Measurements from ENCODE around the gene AQP9.

AQP9 gene

DNA sequence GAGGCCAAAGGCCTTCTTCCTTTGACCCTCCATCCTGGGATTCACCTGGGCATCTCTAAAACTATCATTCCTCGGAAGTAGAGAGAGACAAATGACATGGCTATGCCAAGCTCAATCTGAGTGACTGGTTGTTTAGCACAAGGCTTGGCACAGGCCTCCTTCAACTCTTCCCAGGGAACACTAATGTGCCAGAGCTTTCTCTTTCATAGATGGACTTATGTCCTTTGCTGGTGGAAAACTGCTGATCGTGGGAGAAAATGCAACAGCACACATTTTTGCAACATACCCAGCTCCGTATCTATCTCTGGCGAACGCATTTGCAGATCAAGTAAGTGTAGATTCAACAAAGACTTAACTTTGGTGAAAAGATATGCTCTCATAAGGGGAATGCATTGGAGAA is 36.5 kb downstream of the AQP9 start:
- TF ChIP-seq, protein P1, sequence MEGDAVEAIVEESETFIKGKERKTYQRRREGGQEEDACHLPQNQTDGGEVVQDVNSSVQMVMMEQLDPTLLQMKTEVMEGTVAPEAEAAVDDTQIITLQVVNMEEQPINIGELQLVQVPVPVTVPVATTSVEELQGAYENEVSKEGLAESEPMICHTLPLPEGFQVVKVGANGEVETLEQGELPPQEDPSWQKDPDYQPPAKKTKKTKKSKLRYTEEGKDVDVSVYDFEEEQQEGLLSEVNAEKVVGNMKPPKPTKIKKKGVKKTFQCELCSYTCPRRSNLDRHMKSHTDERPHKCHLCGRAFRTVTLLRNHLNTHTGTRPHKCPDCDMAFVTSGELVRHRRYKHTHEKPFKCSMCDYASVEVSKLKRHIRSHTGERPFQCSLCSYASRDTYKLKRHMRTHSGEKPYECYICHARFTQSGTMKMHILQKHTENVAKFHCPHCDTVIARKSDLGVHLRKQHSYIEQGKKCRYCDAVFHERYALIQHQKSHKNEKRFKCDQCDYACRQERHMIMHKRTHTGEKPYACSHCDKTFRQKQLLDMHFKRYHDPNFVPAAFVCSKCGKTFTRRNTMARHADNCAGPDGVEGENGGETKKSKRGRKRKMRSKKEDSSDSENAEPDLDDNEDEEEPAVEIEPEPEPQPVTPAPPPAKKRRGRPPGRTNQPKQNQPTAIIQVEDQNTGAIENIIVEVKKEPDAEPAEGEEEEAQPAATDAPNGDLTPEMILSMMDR (IDR thresholded peaks at IDR 0.05; ENCODE audit: insufficient read depth, low read depth, low read length, missing control alignments): no peak
- DNase-seq (ENCODE audit: low read depth): no peak
- no peak overlapping the region for H3K4me3 ChIP-seq (ENCODE audit: low read depth, low read length)

DNA sequence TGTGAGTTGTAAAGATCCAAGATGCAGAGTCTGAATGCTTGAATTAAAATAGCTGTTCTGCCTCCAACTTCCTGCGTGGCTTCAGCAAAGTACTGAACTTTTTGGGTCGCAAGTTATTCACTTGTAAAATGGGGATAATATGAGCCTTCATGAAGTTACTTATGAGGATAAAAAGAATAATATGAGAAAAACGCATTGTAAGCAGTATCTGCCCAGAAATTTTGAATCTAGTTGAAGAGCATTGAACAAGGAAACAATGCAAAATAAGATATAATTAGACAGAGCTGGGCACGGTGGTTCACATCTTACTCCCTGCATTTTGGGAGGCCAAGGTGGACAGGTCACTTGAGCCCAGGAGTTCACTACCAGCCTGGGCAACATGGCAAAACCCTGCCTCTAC is 37.8 kb downstream of the AQP9 start:
- no peak overlapping the region for H3K4me3 ChIP-seq (ENCODE audit: low read depth, low read length)
- TF ChIP-seq, protein P1 (IDR thresholded peaks at IDR 0.05; ENCODE audit: insufficient read depth, low read depth, low read length, missing control alignments): no peak
- no peak for DNase-seq (ENCODE audit: low read depth)

DNA sequence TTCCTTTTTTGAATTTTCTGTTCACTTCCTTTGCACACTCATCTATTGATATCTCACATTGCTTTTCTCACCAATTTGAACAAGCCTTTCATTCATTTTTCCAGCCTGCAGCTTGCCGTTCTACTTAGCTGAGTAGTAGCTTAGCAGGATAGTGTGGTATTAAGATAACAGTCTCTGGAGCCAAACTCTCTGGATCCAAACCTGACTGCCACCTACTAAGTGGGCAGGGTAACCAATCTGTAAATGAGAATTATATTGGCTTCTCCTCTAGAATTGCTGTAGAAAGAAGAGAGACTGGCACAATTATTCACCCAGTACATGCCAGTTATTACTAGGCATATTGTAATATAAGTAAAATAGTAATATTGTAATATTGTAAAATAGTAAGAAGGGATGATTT is 40.5 kb downstream of the AQP9 start:
- TF ChIP-seq, protein P1 (IDR thresholded peaks at IDR 0.05; ENCODE audit: insufficient read depth, low read depth, low read length, missing control alignments): no peak
- no peak for DNase-seq (ENCODE audit: low read depth)
- H3K4me3 ChIP-seq (ENCODE audit: low read depth, low read length): no peak overlapping the region

DNA sequence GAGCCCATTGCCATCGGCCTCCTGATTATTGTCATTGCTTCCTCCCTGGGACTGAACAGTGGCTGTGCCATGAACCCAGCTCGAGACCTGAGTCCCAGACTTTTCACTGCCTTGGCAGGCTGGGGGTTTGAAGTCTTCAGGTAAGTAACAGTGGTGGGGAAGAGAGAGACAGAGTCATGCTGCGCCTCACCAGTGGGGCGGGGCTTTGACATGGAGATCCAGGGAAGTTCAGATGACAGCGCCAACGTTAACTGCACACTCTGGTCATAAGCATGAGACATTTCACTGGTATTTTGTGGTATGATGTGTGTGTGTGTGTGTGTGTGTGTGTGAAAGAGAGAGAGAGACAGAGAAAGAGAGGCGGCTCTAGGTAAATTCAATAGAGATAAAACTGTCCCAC is 41.0 kb downstream of the AQP9 start:
- H3K4me3 ChIP-seq (ENCODE audit: low read depth, low read length): no peak overlapping the region
- DNase-seq (ENCODE audit: low read depth): no peak
- TF ChIP-seq, protein P1 (IDR thresholded peaks at IDR 0.05; ENCODE audit: insufficient read depth, low read depth, low read length, missing control alignments): no peak

DNA sequence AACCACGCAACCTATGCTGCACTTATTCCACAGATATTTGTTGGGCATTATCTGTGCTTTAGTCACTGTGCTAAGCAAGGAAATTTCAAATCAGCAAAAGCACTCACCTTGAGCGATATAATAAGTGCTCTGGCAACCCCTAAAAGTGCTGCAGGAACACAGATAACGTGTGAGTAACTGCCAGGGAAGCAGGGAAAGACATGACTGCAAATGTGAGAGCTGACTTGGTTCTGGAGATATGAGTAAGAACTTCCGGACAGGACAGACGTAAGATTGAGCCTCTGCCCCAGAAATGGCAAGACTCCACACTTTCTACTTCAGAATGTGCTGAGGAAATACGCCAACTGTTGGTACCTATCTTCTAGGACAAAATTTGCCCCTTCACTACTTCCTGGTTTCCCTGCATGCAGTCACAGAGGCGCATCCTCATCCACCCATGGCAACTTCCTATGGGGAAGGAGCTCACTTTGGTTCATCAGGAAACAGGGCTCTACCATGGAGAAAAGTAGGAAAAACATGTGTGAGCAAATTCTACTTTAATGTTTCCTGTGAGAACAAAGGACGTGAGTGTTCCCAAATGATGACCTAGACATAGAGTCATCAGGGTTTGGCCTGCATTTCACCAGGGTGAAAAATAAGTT is 41.7 kb downstream of the AQP9 start:
- peak; percentile 9 for DNase-seq (ENCODE audit: low read depth)
- TF ChIP-seq, protein P1 (IDR thresholded peaks at IDR 0.05; ENCODE audit: insufficient read depth, low read depth, low read length, missing control alignments): no peak
- H3K4me3 ChIP-seq (ENCODE audit: low read depth, low read length): no peak overlapping the region

DNA sequence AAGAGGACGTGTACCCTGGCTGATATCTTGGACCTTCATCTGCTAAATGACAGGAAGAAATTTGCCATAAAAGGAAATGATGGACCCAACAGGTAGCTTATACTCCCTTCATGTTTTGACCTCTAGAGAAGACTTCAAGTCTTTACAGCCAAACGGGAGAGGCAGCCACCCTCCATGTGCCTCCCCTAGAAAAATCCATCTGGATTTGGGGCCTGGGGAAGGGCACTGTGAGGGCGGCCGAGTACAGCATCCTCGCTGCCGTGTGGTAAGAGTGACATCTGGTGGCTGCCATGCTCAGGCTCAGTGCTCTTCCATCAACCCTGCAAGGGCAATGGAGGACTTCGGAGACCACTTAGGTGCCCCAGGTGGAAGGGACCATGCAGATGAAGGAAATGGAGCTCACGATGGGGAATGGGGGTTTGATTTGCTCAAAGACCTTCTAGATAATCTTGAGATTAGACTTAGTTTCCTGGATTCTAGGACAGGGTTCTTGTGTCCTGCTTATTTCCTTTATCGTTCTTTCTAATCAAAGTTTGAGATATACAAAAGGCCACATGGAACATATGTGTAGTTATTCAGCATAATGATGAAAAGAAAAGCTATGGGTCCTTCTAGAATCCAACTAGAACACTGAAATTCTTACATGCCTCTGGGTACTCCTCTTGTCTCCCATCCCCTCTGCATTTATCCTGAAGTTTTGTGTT is 44.4 kb downstream of the AQP9 start:
- H3K4me3 ChIP-seq (ENCODE audit: low read depth, low read length): no peak overlapping the region
- TF ChIP-seq, protein P1 (IDR thresholded peaks at IDR 0.05; ENCODE audit: insufficient read depth, low read depth, low read length, missing control alignments): peak; percentile 83
- peak; percentile 55 for DNase-seq (ENCODE audit: low read depth)
